T-helper 22 cell (primary cell): Measurements from ENCODE around the gene TTI1.
"Not testable (repeated sequence)": the region's sequence is repeated elsewhere in the genome, so short reads cannot be mapped to it uniquely, and the experiment has no call there.

Experiments used
- DNase-seq: peaks from one replicate; pipeline ENCODE4 v3.0.0-alpha.2; 2020; ENCODE audit warnings: low read depth

Gene TTI1

DNA sequence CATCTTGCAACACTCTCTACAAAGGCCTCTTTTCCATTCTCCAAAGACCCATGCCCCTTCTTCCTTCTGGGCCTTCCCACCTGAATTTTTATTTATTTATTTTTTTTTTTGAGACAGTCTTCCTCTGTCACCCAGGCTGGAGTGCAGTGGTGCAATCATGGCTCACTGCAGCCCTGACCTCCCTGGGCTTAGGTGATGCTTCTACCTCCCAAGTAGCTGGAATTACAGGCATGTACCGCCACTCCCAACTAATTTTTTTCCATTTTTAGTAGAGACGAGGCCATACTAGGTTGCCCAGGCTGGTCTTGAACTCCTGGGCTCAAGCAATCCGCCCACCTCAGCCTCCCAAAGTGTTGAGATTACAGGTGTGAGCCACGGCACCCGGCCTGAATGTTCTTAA, 23.8 kb downstream of the TTI1 start:
- DNase-seq: not testable (repeated sequence)

- no peak for DNase-seq
These were observed 24.9 kb downstream of the TTI1 start for GRCh38 chr20:38008233-38008944.

DNA sequence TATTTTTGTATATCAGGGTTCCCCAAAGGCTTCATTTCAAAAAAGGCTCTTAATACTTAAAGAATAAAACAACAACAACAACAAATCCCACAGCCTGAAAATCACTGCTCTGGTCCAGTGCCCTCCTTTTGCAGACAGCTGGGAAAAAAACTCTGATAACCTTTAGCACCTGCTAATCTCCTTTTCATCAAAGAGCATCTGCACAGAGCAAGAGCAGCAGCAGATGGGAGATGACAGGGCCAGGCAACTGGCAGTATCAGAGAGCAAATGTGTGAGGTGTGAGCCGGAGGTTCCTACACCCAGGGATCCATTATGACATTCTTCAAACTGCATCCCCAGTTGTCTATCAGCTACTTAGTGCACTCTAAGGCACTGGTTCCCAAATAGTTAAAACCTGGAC, 25.7 kb downstream of the TTI1 start:
- no peak for DNase-seq

DNA sequence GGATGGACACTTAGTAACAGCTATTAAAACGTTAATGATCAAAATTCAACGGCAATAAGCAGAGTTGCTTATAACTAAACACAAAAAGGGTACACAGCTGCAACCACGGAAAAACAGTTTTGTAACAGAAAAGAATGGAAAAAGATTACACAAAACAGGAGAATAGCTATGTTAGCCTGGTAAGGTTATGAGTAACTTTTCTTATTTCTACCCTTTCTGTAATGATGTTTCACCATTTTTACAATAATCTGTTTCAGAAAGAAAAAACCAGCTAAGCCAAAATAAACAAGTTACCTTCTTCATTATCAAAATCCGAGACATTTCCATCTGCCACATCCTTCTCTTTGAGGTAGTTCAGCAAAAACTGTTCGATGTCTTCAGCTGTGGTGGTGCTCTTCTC, 27.4 kb downstream of the TTI1 start:
- DNase-seq: no peak

DNA sequence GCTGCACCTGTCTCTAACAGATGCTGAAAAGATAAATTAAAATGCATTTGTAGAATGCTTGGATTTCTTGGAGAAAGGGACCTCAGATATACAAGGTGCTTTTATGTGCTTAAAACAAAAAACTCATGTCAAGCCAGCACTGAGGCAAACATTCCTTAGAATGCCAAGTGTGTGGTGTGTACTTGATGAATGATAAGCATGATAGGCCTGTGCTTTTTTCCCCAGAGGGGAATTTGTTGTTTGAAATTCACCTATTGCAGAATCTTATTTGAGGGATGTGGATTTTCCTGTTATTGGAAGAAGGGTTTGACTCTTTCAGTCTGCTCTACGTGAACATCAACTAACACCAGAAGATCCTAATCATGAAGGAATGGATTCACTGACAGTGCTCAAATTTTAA, 28.8 kb downstream of the TTI1 start:
- DNase-seq: no peak

DNA sequence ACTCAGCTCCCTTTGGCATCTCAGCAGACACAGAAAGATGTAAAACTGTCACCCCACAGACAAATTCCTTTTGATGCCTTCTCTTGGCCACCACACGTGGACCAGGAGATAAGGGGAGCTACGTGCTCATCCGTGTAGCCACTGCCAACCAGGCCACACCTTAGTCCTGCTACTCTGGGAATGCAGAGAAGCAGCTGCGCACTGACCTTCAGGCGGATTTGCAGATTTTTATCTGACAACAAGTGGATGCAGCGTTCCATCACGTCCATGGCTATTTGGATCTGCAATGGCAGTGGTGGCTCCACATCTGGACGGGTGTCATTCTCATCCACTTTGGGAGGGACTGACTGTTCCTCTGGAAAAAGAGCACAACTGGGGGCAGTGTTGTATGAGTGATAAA, 30.8 kb downstream of the TTI1 start:
- DNase-seq: no peak

DNA sequence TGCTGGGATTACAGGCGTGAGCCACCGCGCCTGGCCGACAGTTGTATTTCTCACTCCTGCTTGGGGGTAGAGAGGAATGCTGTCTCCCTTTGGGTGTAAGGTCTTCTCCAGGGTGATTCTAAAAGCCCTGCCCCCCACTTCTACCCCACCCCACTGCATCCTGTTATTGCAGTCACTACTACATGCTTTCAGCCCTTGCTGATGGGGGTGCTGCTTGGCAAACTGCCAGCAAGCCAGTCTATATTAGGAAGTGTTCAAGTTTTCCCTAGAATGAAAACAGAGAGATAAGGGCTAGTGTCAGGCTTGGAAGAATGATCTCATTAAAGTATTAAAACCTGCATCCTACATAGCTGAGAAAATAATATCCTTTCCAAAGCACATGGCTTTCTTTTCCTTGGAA, 31.3 kb downstream of the TTI1 start:
- no peak for DNase-seq

DNA sequence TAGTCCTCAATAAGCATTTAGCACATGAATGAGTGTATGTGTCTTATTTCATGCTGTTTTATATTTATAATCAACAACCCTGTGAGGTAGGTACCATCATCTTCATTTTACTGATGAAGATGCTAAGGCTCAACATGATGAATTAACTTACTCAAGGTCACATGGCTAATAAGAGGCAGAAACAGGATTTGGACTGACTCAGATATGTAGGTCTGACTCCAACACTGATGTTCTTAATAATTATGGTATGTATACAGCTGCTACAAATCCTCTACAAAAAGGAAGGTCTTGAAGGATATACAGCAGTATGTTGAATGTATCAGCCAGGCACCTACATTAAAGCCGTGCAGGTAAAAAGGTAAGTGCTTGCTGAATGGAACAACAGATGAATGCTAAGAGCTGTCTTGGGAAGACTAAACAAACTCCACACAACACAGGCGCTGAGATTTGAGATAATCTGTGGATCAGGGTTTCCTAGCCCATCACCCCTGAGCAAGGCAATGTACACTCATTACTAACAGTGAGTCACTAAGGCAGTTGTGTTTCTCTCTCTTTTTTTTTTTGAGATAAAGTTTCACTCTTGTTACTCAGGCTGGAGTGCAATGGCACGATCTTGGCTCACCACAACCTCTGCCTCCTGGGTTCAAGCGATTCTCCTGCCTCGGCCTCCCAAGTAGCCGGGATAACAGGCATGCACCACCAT, 31.9 kb downstream of the TTI1 start:
- no peak for DNase-seq

DNA sequence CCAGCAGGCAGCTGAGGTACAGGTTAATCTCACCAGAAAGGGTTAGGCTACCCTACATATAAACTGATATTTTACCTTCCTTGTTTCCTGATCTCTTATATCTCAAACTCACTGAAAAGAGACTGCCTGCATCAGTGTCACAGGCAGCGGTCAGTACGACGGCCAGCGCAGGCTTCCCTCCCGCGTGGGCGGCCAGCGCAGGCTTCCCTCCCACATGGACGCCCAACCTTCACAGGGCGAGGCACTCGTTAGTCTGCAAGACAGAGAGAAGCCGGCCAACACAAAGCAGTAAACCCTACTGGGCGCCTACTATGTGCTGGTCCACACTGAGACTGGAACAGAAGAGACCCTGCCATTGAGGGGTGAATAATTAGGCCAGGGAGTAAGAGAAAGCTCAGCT, 33.0 kb downstream of the TTI1 start:
- no peak for DNase-seq

- no peak for DNase-seq
These were observed 33.6 kb downstream of the TTI1 start for GRCh38 chr20:37999526-38000263.

GRCh38 chr20:37997516-37997915, 35.7 kb downstream of the TTI1 start:
- DNase-seq: no peak

GRCh38 chr20:37995856-37996605, 37.2 kb downstream of the TTI1 start:
- DNase-seq: no peak

GRCh38 chr20:37994512-37994911, 38.7 kb downstream of the TTI1 start:
- DNase-seq: no peak

DNA sequence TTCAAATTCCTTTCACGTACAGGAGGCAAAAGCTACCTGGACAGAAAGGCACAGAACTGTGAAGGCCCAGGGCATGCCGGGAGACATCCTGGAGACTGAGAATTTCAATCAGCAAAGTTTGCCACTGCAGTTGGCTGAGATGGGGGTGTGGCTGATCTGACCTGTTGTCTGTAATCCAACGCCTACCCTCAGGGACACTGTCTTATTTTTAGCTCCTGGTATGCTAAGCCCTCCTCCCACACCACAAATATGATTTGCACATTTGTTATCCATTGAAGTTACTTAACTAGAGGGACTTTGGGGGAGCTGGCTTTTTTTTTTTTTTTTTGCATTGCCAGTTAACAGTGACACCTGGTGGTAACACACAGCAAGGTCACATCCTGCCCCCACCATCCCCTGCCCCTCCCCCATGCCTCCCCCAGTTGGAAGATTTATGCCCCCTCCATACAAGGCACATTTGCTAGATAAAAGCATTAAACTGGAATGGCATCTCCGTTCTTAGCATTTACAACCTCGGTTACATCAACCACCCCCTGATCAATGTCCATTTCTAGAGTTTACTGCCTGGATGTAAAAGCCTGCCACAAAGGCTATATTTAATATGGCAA, 40.4 kb downstream of the TTI1 start:
- DNase-seq: no peak

- no peak for DNase-seq
These were observed 41.3 kb downstream of the TTI1 start for GRCh38 chr20:37991908-37992307.

DNA sequence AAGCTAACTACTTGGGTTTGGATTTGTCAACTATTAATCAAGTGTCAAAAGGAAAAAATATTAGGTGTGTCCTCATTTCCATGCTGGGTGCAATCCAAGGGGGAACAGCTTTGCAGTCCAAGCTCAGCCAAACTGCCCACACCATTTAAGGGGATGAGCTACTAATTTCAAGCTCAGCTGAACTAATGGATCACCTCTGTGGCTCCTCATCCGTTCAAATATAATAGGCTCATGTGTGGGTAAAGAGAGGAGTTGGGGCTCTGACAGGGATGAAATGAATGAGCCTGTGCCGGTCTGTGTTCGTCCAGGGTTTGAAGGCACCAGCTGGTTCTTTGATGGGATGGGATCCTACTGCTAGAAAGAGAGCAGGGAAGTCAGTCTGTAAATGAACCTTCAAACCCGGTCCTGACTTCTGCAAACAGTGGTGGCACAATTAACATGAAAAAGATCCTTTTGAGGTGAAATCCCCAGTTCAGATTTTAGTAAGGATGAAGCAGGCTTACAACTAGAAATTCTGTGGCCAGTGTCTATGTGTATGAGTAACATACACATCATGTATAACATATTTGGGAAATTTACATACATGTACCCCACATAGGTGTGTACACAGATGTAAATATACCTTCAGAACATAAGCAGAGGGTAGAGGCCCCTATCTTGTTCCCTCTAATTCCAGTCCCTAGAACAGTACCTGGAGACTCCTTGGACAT, 41.9 kb downstream of the TTI1 start:
- DNase-seq: no peak

DNA sequence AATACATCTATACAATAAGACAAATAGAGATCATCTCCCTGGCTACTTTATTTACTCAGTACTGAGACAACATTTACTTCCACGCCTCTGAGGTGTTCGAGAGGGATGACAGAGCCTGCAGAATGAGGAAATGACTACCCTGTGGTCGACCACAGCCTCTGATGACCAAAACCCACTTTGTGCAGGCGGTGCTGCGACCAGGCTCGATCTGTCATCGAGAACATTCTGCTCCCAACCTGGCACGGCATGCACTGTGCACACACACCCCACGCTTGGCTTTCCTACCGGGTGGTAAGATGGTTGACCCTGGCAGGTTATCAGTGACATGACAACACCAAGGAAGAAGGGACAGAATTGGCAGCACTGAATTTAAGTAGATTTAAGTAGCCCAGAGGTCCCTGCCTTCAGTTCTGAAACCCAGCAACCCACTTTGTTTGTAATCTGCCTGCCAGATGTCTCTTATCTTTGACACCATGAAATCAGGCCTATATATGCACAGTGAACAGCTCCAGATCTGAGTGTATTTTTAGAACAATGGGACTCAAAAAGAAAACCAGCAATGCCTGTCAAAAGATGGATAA, 42.6 kb downstream of the TTI1 start:
- peak; percentile 25 for DNase-seq

DNA sequence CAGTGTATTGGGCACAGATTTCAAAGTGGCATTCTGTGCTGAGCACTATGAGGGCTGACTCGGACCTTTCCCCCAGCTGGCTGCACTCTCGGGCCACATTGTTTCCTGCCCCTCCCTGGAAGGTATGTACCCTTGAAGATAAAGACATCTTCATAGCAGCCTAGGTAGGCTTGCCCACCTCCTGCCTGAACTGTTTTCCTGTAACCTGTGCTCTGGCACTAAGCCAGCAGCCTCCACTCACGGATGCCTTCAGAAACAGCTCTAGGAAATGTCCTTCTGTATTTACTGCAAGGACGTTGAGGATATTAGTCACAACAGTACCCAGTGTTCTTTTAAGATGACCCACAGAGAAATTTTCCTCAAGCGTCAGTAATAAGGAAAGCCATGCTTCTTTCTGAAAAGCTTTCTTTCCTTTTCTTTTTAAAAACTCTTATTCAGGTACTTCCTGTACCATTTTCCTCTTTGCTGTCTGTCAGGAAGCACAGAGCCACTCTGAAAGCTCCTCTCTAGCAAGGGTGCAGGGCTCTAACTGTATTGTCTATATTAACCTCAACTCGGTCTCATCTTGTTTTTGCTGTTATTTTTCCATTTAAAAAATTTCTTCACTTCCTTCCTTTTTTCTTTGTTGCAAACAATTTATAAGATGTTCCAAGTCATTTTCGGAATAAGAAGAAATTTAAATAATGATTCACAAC, 43.5 kb downstream of the TTI1 start:
- DNase-seq: no peak

- DNase-seq: no peak
These were observed 44.8 kb downstream of the TTI1 start for GRCh38 chr20:37988306-37988954.
